GM12878 (cell line): ENCODE measurements around the gene PRKCI. TPM values are rescaled to one million over a fixed set of nuclear protein-coding genes. Genes with fewer than 3 reads are reported as not detected.

ENCODE experiments used
- BCL3 ChIP-seq: IDR thresholded peaks from 2 replicates; pipeline ENCODE4 v1.6.1; 2011; ENCODE audit warnings: borderline replicate concordance, low read depth, mild to moderate bottlenecking, moderate library complexity, low read length; ENCODE audit not compliant: insufficient read depth, poor library complexity, severe bottlenecking
- CREB1 ChIP-seq: IDR thresholded peaks from 2 replicates; pipeline ENCODE4 v1.6.1; 2012; ENCODE audit warnings: low read depth, mild to moderate bottlenecking, inconsistent platforms
- DPF2 ChIP-seq: fragments of 450-650 bp; IDR thresholded peaks from 2 replicates; pipeline ENCODE4 v1.6.1; 2017; ENCODE audit warnings: mild to moderate bottlenecking
- EED ChIP-seq: sonication (generic); IDR thresholded peaks from 2 replicates; pipeline ENCODE4 v1.6.1; 2016; ENCODE audit warnings: antibody characterized with exemption, low read depth
- IRF4 ChIP-seq: IDR thresholded peaks from 2 replicates; pipeline ENCODE4 v1.6.1; 2011; ENCODE audit warnings: low read depth, low read length
- RUNX3 ChIP-seq: IDR thresholded peaks from 2 replicates; pipeline ENCODE4 v1.6.1; 2012; ENCODE audit warnings: low read length, inconsistent platforms
- SPI1 ChIP-seq: IDR thresholded peaks from 2 replicates; pipeline ENCODE4 v1.6.1; 2011; ENCODE audit warnings: low read depth, mild to moderate bottlenecking, low read length, moderate library complexity, borderline replicate concordance; ENCODE audit not compliant: insufficient read depth
- SRF ChIP-seq, 2 experiments: IDR thresholded peaks; 2 replicates each; pipeline ENCODE4 v1.6.1; 2011; ENCODE audit warnings: low read depth in 2 of 2, low read length in 2 of 2, mild to moderate bottlenecking in 1 of 2, moderate library complexity in 1 of 2
- ZBTB33 ChIP-seq: fragments of 450-650 bp; IDR thresholded peaks from 2 replicates; pipeline ENCODE4 v1.6.1; 2017; ENCODE audit warnings: mild to moderate bottlenecking
- ZNF687 ChIP-seq: fragments of 450-650 bp; IDR thresholded peaks from 2 replicates; pipeline ENCODE4 v1.6.1; 2017; ENCODE audit warnings: mild to moderate bottlenecking, moderate library complexity
- polyA plus RNA-seq, 11 experiments: library from polyadenylated mRNA; depleted of rRNA in 4 of 11; unstranded in 6 of 11; stranded (reverse) in 5 of 11; fragments of >200 nt; fragmentation: Nextera tagmentation in 4 of 11; fragmentation: Illumina TruSeq in 1 of 11; extraction: Ambion mirVana in 4 of 11; extraction: Trizol in 1 of 11; gene quantifications; 1 replicate in 1 of 11; 2 replicates in 10 of 11; pipeline versions ENCODE4 v1.2.1 to v1.2.3, GENCODE V29; 2011 to 2016; ENCODE audit warnings: inconsistent platforms in 2 of 11, missing spikeins in 2 of 11, low read depth in 1 of 11
- total RNA-seq, 4 experiments: library from RNA; depleted of rRNA in 3 of 4; stranded (reverse); fragments of >200 nt in 3 of 4; fragmentation: Illumina TruSeq in 1 of 4; extraction: Trizol in 1 of 4; gene quantifications; 2 replicates each; pipeline versions ENCODE4 v1.2.1 to v1.2.3, GENCODE V29; 2013 to 2021
- TF ChIP-seq, protein P1 (sequence below): IDR thresholded peaks from 2 replicates; pipeline ENCODE4 v1.6.1; 2011; ENCODE audit warnings: mild to moderate bottlenecking, low read depth, low read length, moderate library complexity; ENCODE audit not compliant: insufficient replicate concordance

The PRKCI gene
- total and polyA plus RNA-seq, 10 of the 15 experiments (the other 5 are each of a cell fraction or from before 2014, with no cell fraction given): 3.5 to 15.4 (median 11.8) TPM

DNA sequence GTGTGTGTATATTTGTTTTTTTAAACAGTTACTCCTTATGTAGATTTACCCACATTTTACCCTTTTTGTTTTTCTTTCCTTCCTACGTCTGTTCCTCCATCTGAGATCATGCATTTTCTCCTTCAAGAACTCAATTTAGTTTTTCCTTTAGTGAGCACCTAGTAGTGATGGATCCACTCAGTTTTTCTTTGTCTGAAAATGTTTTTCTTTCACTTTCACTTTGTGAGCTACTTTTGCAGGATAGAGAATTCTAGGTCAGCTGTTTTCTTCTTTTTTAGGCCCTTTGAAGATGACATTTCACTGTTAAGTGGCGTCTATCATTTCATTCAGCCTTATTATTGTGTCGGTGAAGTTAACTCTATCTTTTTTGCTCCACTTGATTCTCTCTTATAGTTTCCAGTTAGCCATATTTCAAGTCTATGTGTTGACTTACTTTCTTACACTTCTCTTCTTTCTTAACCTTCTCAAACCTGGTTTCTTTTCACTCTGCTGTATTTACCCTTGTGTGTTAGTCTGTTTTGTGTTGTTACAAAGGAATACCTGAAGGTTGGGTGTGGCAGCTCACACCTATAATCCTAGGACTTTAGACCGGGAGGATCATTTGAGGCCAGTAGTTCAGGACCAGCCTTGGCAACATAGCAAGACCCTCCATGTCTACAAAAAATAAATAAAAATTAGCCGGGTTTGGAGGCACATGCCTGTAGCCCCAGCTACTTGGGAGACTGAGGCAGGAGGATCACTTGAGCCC lies 55.8 kb downstream of the PRKCI start (continued):
- TF ChIP-seq BCL3 (no peak), RUNX3 (no peak), EED (no peak), IRF4 (no peak), SRF (IDR thresholded peaks at IDR 0.05; ENCODE audit: low read depth in 2 of 2, low read length in 2 of 2) (no peak), CREB1 (no peak), ZBTB33 (no peak), ZNF687 (no peak), SPI1 (no peak), DPF2 (no peak)
- TF ChIP-seq, protein P1, sequence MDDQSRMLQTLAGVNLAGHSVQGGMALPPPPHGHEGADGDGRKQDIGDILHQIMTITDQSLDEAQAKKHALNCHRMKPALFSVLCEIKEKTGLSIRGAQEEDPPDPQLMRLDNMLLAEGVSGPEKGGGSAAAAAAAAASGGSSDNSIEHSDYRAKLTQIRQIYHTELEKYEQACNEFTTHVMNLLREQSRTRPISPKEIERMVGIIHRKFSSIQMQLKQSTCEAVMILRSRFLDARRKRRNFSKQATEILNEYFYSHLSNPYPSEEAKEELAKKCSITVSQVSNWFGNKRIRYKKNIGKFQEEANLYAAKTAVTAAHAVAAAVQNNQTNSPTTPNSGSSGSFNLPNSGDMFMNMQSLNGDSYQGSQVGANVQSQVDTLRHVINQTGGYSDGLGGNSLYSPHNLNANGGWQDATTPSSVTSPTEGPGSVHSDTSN: no peak
- TF ChIP-seq, all 136 proteins: peak for 0
